Measurements from ENCODE around the gene ZGLP1. TPM values are rescaled to one million over a fixed set of nuclear protein-coding genes. Genes with fewer than 3 reads are reported as not detected.

Gene ZGLP1
- total and polyA plus RNA-seq, 2 of the 13 experiments (the other 11 are each of a cell fraction or from before 2014, with no cell fraction given), result 2.4 to 3.0 TPM

GRCh38 chr19:10332158-10332964 is 22.7 kb upstream of the ZGLP1 start (continued):
- TF ChIP-seq AHR (CRISPR knock-in tag; IDR thresholded peaks at IDR 0.05) (no peak), TIGD3 (CRISPR knock-in tag; IDR thresholded peaks at IDR 0.05; ENCODE audit: borderline replicate concordance) (no peak), TP53 (CRISPR knock-in tag; conservative IDR thresholded peaks at IDR 0.05) (no peak), FOXO4 (CRISPR knock-in tag; conservative IDR thresholded peaks at IDR 0.05) (no peak), ZNF772 (CRISPR knock-in tag; IDR thresholded peaks at IDR 0.05) (no peak; the same call in 1 of the 2 replicates), MAX (IDR thresholded peaks at IDR 0.05) (peak; percentile 72), ZFP37 (CRISPR knock-in tag; IDR thresholded peaks at IDR 0.05; ENCODE audit: borderline replicate concordance) (0 out of 2 replicates have a peak, but pooled peaks have one; percentile 19), DR1 (CRISPR knock-in tag; IDR thresholded peaks at IDR 0.05) (no peak), ZNF512B (CRISPR knock-in tag; IDR thresholded peaks at IDR 0.05; ENCODE audit: borderline replicate concordance) (no peak), TRIM24 (CRISPR knock-in tag; IDR thresholded peaks at IDR 0.05) (no peak), TBX3 (IDR thresholded peaks at IDR 0.05; ENCODE audit: borderline replicate concordance) (no peak), NCOA2 (CRISPR knock-in tag; IDR thresholded peaks at IDR 0.05) (no peak), HNF4G (IDR thresholded peaks at IDR 0.05; ENCODE audit: borderline replicate concordance, low read depth, low read length) (peak; percentile 63; the same call in 1 of the 2 replicates), HNF4G (CRISPR knock-in tag; IDR thresholded peaks at IDR 0.05; ENCODE audit: borderline replicate concordance, low read depth) (no peak), LRRFIP1 (CRISPR knock-in tag; conservative IDR thresholded peaks at IDR 0.05) (no peak), TFDP2 (CRISPR knock-in tag; IDR thresholded peaks at IDR 0.05) (peak; percentile 60; the same call in 1 of the 2 replicates), ZNF747 (CRISPR knock-in tag; IDR thresholded peaks at IDR 0.05; ENCODE audit: borderline replicate concordance) (no peak), RFXANK (CRISPR knock-in tag; IDR thresholded peaks at IDR 0.05) (no peak)

Measured in HepG2 (cell line).